NCI-H2196 treated with DMSO at 0.1 percent for 48 hours (cell line): Measurements from ENCODE around the gene HIF3A.

Source experiments
- DNase-seq: peaks from one replicate; lab custom pipeline; 2025; ENCODE audit not compliant: unreplicated experiment; lab: John Stamatoyannopoulos, UW

Gene HIF3A

GRCh38 chr19:46381756-46382345, 85.0 kb downstream of the HIF3A start:
- no peak for DNase-seq

DNA sequence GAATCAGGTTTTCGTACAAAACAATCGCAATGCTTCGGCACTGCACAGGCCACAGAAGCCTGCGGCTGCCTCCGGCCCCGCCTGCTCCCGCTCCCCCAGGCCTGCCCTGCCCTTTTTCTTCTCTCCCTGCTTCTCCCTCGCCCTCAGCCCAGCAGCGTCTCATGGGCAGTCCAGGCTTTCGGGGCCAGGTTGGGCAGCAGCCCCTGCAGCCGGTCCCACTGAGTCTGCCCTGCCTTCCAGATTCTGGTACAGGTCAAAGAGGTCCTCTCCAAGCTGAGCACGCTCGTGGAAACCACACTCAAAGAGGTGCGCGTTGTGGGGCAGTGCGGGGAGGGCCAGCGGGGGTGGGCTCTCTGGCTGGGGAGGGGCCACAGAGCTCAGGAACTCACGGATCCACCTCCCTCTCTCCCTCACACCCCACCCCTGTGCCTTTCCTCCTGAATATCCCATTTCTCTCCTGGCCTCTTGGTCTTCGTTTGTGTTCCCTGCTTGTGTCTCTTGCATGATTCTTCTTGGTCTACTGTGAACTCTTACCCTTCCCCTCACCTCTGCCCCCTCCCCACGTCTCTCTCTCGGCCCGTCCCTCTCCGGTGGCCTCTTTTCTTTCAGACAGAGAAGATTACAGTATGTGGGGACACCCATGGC, 86.5 kb downstream of the HIF3A start:
- no peak for DNase-seq

DNA sequence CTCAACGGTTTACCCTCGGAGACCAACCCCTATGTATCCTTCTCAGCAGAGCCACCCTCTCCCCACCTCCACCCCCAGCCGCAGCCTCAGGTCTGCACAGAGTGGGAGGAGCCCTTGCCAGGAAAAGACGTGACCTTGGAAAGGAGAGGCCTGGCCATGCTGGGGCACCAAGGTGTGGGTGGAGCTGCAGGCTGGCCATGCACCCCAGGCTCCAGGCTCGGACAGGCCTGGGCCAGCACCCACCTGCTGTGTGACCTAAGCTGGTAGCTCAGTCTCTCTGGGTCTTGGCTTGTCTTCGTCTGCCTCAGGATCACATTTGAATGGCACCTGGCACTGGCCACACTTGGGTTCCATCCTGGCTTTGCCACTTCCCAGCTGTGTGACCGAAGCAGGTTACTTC, 87.0 kb downstream of the HIF3A start:
- no peak for DNase-seq

GRCh38 chr19:46384396-46384795, 87.6 kb downstream of the HIF3A start:
- no peak for DNase-seq

DNA sequence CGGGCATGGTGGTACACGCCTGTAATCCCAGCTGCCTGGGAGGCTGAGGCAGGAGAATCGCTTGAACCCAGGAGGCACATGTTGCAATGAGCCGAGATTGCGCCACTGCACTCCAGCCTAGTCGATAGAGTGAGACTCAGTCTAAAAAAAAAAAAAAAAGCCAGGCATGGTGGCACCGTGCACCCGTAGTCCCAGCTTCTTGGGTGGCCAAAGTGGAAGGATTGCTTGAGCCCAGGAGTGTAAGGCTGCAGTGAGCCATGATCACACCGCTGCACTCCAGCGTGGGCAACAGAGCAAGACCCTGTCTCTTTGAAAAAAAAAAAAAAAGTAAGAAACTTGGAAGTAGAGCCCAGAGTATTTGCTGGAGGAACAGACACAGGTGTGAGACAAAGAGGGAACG, 88.8 kb downstream of the HIF3A start:
- no peak for DNase-seq

GRCh38 chr19:46386151-46386550, 89.3 kb downstream of the HIF3A start:
- no peak for DNase-seq

DNA sequence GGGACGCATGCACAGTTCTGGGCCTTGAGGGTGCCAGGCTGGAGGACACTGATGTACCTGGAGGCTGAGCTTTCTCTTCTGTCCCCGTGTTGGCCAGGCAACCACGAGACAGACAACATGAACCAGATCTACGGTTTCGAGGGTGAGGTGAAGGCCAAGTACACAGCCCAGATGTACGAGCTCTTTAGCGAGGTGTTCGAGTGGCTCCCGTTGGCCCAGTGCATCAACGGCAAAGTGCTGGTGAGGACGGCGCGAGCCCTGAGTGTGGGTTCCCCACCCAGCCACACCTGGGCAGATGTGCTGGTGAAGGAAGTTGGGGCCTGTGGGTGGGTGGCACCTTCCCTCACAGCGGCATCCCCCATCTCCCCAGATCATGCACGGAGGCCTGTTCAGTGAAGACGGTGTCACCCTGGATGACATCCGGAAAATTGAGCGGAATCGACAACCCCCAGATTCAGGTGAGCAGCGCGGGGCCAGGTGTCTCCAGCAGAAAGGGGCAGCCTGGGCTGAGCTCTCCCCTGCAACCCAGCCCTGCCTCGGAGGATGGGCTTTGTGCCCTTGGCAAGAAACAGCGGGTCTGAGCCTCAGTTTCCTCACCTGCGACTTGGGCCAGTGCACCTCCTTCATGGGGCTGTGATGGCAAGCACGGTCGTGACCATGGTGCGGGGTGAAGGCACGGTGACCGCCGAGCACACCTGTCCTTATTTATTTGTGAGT, 90.3 kb downstream of the HIF3A start:
- DNase-seq, result no peak

DNA sequence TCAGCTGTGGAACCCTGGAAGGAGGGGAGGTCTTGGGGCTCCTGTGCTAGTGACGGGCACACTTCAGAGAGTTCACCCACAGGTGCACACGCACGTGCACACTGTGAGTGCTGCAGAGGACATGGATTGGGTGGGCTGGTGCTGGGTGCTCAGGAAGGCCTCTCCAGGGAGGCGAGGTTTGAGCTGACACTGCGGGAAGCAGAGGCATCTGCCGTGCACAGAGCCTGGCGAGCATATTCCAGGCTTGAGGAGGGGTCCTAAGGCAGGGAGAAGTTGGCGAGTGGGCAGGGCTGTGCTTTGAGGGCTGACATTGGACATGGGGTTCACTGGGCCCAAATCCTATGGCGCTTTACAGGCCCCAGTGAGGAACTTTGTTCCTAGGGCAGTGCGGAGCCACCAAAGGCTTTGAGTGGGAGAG, 90.9 kb downstream of the HIF3A start:
- no peak for DNase-seq

GRCh38 chr19:46388311-46389095, 91.7 kb downstream of the HIF3A start:
- no peak for DNase-seq

- no peak for DNase-seq
Observed at GRCh38 chr19:46390121-46390858, 93.4 kb downstream of the HIF3A start.

DNA sequence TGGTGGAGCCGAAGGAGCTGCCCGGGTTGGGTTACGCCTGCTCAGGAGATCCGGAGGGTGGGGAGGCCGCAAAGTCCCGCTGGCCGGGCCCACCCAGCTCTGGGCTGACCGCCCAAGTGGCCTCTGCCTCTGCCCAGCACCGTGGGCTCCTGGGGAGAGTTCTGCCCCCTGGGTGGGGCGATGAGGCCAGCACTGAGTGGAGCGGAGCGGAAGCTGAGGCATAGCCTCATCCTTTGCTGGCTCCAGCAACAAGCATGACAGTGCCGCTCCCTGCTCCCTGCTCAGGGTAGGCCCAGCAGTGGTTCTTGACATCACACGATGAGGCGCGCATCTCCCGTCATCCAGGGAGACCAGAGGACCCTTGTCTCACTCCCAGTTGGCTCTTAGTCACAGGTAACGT, 94.0 kb downstream of the HIF3A start:
- DNase-seq, result no peak

DNA sequence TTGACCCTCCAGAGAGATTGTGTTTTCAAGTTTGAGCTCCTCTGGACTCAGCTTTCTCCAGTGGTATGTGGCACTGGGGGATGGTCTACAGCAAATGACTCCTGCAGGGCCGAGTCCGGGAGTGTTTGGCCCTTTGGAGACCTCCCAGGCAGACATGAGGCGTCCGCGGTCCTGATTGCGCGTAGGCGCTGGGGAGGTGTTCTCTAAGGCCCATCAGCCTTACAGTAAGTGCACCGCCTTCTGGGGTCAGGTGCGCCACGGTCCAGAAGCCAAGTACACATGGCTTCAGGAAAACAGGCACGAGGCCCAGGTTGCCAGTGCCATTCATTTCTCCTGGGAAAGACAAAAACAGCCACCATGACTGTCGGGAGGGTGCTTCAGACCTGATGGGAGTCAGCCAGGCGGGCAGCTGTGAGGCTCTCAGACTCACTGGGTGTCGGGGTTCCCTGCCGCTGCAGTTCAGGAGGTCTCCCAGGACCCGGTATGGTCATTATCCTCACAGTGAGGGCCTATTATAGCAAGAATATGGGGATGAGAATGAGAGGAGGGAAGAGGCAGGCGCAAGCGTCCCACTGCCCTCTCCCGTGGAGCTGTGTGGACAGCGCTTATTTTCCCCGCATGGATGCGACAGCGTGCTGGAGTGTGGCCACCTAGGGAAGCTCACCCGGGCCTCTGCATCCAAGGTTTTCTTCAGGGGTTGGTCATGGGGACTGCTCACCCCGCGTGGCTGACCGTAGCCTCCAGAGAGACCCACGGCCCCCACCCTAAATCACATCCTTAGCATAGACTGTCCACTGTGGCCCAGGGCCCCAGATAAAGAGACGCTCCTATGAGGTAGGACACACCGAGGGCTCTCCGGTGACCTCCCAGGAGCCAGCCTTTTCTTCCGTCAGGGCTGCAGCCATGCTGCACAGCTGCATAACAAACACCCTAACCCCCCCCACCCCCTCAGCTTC, 94.7 kb downstream of the HIF3A start:
- DNase-seq, result no peak

- no peak for DNase-seq
Observed at GRCh38 chr19:46392252-46392801, 95.5 kb downstream of the HIF3A start.

GRCh38 chr19:46392837-46393236, 96.0 kb downstream of the HIF3A start:
- no peak for DNase-seq
